Mucosa of rectum (tissue), 2 donors: ENCODE data around the gene NELFB.

Experiments
- H3K27ac ChIP-seq, 2 donors: one replicate each; pipeline ENCODE4 v1.7.0; 2013; ENCODE audit warnings: inconsistent platforms in 2 of 2, low read depth in 2 of 2, low read length in 2 of 2
- H3K27me3 ChIP-seq, 2 donors: one replicate each; pipeline ENCODE4 v1.7.0; 2013; ENCODE audit warnings: low read length in 2 of 2; ENCODE audit not compliant: control insufficient read depth in 2 of 2, insufficient read depth in 2 of 2
- H3K36me3 ChIP-seq, 2 donors: one replicate each; pipeline ENCODE4 v1.7.0; 2013; ENCODE audit warnings: low read length in 2 of 2; ENCODE audit not compliant: control insufficient read depth in 2 of 2, insufficient read depth in 2 of 2
- H3K4me1 ChIP-seq, 2 donors: one replicate each; pipeline ENCODE4 v1.7.0; 2013; ENCODE audit warnings: low read length in 2 of 2, mild to moderate bottlenecking in 1 of 2; ENCODE audit not compliant: control insufficient read depth in 2 of 2, insufficient read depth in 2 of 2
- H3K4me3 ChIP-seq, 2 donors: one replicate each; pipeline ENCODE4 v1.7.0; 2013; ENCODE audit warnings: low read length in 2 of 2
- H3K9ac ChIP-seq, 2 donors: one replicate each; pipeline ENCODE4 v1.7.0; 2013; ENCODE audit warnings: low read length in 2 of 2, low read depth in 1 of 2, mild to moderate bottlenecking in 1 of 2
- H3K9me3 ChIP-seq, 2 donors: one replicate each; pipeline ENCODE4 v1.7.0; 2013; ENCODE audit warnings: low read length in 2 of 2; ENCODE audit not compliant: control insufficient read depth in 2 of 2
- donor health status: healthy.
- donor health status: Normal muscosa, but diverticular disease.

Gene NELFB

GRCh38 chr9:137229903-137230704, 25.0 kb upstream of the NELFB start:
- H3K36me3 ChIP-seq = no peaks in the 10 kb centered on the region
- H3K4me1 ChIP-seq = peaks cover 22 to 39% of the 10 kb centered on the region in 2 donors
- no peak overlapping the region for H3K27ac ChIP-seq
- no peaks in the 10 kb centered on the region for H3K9me3 ChIP-seq
- peaks cover 17 to 46% of the 10 kb centered on the region in 2 donors for H3K27me3 ChIP-seq
- peak overlapping the region in 1 of 2 donors; percentile 33 for H3K9ac ChIP-seq
- H3K4me3 ChIP-seq = no peak overlapping the region

- H3K9me3 ChIP-seq = no peaks in the 10 kb centered on the region
- peak within 1 kb of the TSS in 1 of 2 donors; percentile 33 for H3K9ac ChIP-seq
- no peak within 1 kb of the TSS for H3K4me3 ChIP-seq
- H3K4me1 ChIP-seq = peaks cover 22 to 39% of the 10 kb centered on the region in 2 donors
- H3K27me3 ChIP-seq = peaks cover 17 to 46% of the 10 kb centered on the region in 2 donors
- H3K27ac ChIP-seq = no peak within 1 kb of the TSS
- H3K36me3 ChIP-seq = no peaks in the 10 kb centered on the region
Measured at GRCh38 chr9:137230705-137231371, 24.3 kb upstream of the NELFB start, which contains the start of gene SLC34A3. TSS of gene SLC34A3 (plus strand) at chr9:137230901. CDS start at chr9:137231703, 802 bp downstream.

DNA sequence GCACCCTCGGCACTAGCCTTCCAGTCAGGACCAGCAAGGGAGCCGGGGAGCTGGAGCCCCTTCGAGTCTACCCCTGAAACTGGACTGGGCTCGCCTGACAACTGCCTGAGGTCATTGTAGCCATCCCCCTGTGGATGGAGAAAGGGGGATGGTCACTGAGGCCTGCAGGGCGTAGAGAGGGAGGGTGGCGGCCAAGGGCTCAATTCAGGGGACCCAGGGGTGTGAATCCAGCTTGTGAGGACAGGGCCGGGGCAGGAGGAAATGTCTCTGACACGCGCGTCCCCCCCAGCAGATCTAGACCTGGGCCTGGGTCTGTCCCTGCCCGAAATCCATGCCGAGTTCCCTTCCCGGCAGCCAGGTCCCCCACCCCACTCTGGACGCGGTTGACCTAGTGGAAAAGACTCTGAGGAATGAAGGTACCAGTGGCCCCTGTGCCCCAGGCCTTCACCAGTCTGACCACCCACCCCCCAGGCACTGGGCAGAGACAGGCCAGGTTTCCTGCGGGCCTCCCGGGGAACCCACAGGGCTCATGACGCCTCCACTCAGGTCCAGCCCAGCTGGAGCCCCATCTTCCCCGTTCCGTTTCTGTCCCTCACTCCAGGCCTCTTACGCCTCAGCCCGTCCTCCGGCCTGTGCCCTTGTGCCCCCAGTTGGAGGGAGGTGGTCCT, 23.6 kb upstream of the NELFB start:
- Histone ChIP-seq H3K9me3 (no peaks in the 10 kb centered on the region), H3K27me3 (peaks cover 17 to 46% of the 10 kb centered on the region in 2 donors), H3K9ac (no peak overlapping the region), H3K4me3 (no peak overlapping the region), H3K27ac (no peak overlapping the region), H3K36me3 (no peaks in the 10 kb centered on the region), H3K4me1 (peaks cover 23 to 36% of the 10 kb centered on the region in 2 donors)

DNA sequence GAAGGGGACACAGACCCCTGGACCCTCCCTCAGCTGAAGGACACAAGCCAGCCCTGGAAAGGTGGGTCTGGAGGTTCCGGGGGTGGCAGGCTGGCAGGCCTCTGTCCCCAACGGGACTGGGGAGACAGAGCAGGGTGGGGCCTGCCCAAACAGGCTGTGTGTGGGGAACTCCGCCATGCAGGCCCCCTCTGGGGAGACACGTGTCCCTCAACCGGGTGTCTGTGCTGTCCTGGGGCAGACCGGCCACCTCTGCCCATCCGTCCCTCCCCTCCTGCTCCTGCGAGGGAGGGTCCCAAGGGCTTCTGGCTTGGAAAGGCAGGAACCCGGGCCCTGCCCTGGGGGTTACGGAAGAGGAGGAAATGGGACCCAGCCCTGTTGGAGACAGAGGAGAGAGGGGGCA, 23.0 kb upstream of the NELFB start:
- H3K4me3 ChIP-seq = no peak overlapping the region
- H3K9ac ChIP-seq = peak overlapping the region in 1 of 2 donors; percentile 47
- no peaks in the 10 kb centered on the region for H3K9me3 ChIP-seq
- no peak overlapping the region for H3K27ac ChIP-seq
- H3K27me3 ChIP-seq = peaks cover 17 to 46% of the 10 kb centered on the region in 2 donors
- H3K36me3 ChIP-seq = no peaks in the 10 kb centered on the region
- H3K4me1 ChIP-seq = peaks cover 25 to 36% of the 10 kb centered on the region in 2 donors

DNA sequence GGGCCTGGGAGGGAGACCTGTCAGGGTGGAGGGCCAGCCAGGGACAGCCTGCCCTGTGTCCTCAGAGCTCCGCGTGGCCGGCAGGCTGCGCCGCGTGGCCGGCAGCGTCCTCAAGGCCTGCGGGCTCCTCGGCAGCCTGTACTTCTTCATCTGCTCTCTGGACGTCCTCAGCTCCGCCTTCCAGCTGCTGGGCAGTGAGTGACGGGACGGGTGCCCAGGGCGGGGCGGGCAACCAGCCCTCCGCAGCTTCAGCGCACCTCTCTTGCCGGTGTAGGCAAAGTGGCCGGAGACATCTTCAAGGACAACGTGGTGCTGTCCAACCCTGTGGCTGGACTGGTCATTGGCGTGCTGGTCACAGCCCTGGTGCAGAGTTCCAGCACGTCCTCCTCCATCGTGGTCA, 22.6 kb upstream of the NELFB start:
- Histone ChIP-seq H3K27ac (no peak overlapping the region), H3K4me1 (peaks cover 25 to 36% of the 10 kb centered on the region in 2 donors), H3K4me3 (no peak overlapping the region), H3K27me3 (peaks cover 17 to 46% of the 10 kb centered on the region in 2 donors), H3K36me3 (no peaks in the 10 kb centered on the region), H3K9me3 (no peaks in the 10 kb centered on the region), H3K9ac (peak overlapping the region in 1 of 2 donors; percentile 47)

DNA sequence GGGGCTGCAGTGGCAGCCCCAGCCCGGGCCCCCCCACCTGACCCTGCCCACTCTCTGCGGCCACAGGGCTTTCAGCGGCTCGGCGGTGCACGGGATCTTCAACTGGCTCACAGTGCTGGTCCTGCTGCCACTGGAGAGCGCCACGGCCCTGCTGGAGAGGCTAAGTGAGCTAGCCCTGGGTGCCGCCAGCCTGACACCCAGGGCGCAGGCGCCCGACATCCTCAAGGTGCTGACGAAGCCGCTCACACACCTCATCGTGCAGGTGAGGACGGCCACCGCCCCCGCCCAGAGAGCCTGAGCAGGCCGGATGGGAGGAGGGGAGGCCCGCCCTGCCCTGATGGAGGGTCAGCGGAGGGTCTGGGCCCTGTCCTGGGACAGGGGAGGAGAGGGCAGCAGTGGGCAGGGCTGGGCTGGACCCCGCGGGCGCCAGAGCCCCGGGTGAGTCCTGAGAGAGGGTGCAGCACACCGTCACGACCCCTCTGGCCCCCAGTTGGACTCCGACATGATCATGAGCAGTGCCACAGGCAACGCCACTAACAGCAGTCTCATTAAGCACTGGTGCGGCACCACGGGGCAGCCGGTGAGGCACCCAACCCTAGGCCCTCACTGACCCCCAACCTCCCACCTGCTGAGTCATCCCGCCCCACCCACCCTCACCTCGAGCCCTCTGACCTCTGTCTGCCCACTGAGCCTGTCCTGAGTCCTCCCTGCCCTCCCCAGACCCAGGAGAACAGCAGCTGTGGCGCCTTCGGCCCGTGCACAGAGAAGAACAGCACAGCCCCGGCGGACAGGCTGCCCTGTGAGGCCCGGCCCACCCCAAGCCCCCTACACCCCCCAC, 21.8 kb upstream of the NELFB start:
- Histone ChIP-seq H3K36me3 (no peaks in the 10 kb centered on the region), H3K4me1 (peaks cover 34 to 43% of the 10 kb centered on the region in 2 donors), H3K9ac (no peak overlapping the region), H3K27me3 (peaks cover 17 to 44% of the 10 kb centered on the region in 2 donors), H3K9me3 (no peaks in the 10 kb centered on the region), H3K27ac (no peak overlapping the region), H3K4me3 (no peak overlapping the region)

DNA sequence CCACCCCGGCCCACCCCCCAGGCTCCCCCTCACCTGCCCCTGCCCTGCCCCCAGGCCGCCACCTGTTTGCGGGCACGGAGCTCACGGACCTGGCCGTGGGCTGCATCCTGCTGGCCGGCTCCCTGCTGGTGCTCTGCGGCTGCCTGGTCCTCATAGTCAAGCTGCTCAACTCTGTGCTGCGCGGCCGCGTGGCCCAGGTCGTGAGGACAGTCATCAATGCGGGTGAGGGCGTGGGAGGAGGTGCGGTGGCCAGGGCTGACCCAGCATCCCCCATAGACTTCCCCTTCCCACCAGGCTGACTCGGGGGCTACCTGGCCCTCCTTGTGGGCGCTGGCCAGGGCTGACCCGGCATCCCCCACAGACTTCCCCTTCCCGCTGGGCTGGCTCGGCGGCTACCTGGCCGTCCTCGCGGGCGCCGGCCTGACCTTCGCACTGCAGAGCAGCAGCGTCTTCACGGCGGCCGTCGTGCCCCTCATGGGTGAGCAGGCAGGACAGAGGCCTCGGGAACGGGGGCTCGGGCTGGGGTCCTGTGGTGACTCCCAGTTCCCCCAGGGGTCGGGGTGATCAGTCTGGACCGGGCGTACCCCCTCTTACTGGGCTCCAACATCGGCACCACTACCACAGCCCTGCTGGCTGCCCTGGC, 21.0 kb upstream of the NELFB start:
- Histone ChIP-seq H3K9me3 (no peaks in the 10 kb centered on the region), H3K27ac (no peak overlapping the region), H3K27me3 (peaks cover 14 to 36% of the 10 kb centered on the region in 2 donors), H3K9ac (no peak overlapping the region), H3K4me3 (no peak overlapping the region), H3K36me3 (no peaks in the 10 kb centered on the region), H3K4me1 (peaks cover 42 to 47% of the 10 kb centered on the region in 2 donors)

GRCh38 chr9:137234758-137235423, 20.2 kb upstream of the NELFB start:
- Histone ChIP-seq H3K27ac (no peak overlapping the region), H3K4me3 (no peak overlapping the region), H3K9me3 (no peaks in the 10 kb centered on the region), H3K4me1 (peaks cover 38 to 42% of the 10 kb centered on the region in 2 donors), H3K27me3 (peaks cover 13 to 31% of the 10 kb centered on the region in 2 donors), H3K9ac (no peak overlapping the region), H3K36me3 (no peaks in the 10 kb centered on the region)
